ENCODE results near the gene DOCK2. TPM values are rescaled to one million over a fixed set of nuclear protein-coding genes. Genes with fewer than 3 reads are reported as not detected.

The DOCK2 gene
- total and polyA plus RNA-seq, 2 experiments from 2014 or later = 6.5 to 10.4 TPM

DNA sequence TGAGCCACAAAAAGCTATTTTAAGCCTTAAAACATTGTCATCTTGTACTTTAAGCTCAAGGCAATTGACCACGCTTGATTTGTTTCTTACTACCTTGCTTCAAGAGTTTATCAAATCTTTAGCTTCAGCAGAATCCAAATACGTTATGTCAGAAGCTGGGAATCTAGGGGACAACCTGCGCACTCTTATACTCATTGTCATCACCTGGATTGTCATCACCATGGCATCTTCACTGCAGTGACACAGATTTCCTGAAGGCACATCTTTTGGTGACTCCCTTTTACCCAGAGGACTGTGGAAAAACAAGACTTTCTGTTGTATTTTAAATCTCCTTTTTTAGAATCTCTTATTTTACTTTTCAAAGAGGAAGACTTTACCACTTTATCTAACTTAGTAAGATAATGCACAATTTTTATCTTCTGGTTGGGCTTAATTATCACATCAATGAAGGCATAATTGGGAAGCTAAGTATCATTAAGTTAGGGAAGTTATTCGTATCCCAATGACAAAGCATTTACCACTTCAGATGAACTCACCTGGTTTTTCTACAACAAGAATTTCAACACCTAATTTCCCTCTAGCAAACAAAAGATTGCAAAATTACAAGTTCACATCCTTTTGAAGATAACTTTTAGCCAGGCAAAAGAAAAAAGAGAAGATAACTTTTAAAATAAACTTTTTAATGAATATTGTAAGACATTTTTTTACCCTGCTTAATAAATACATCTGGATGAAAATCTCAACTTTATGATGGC, 162.0 kb downstream of the DOCK2 start:
- no peaks in the 10 kb centered on the region for H3K9me3 ChIP-seq (ENCODE audit: low read depth)
- DNase-seq = no peak
- TF ChIP-seq EZH2 (IDR thresholded peaks at IDR 0.05; ENCODE audit: insufficient read depth, poor library complexity, severe bottlenecking) = no peak
- no peak for TF ChIP-seq EZH2phosphoT487 (IDR thresholded peaks at IDR 0.05; ENCODE audit: insufficient read depth, low read depth)
- in situ Hi-C loops (cut with MboI) = no loop called here
- H2AFZ ChIP-seq = no peak overlapping the region
- no peak overlapping the region for H3K4me2 ChIP-seq (ENCODE audit: unreplicated experiment)
- H3K27ac ChIP-seq = no peak overlapping the region
- no peak overlapping the region for H3K4me3 ChIP-seq
- H3K27me3 ChIP-seq (replicated peaks; ENCODE audit: insufficient read depth) = no peaks in the 10 kb centered on the region
- H3K9ac ChIP-seq = no peak overlapping the region
- H3F3A ChIP-seq (ENCODE audit: insufficient read depth) = peaks cover 35% of the 10 kb centered on the region
- no peaks in the 10 kb centered on the region for H3K9me2 ChIP-seq (ENCODE audit: insufficient read depth)
- no peaks in the 10 kb centered on the region for H3K79me2 ChIP-seq (ENCODE audit: insufficient read depth)
- H3K36me3 ChIP-seq (ENCODE audit: low read depth) = no peaks in the 10 kb centered on the region
- no peaks in the 10 kb centered on the region for H4K20me1 ChIP-seq (ENCODE audit: insufficient read depth)
- peaks cover 41% of the 10 kb centered on the region for H3K4me1 ChIP-seq (ENCODE audit: insufficient read depth)
- WGBS, 2 experiments (ENCODE audit: low coverage in 1 of 2, low lambda C conversion rate in 2 of 2, missing lambda C conversion rate in 2 of 2) = 98 to 99% methylated on average over 4 of the region's 4 CpGs

- no peaks in the 10 kb centered on the region for H3K36me3 ChIP-seq (ENCODE audit: low read depth)
- no peaks in the 10 kb centered on the region for H4K20me1 ChIP-seq (ENCODE audit: insufficient read depth)
- H3K9me3 ChIP-seq (ENCODE audit: low read depth) = no peaks in the 10 kb centered on the region
- peaks cover 54% of the 10 kb centered on the region for H3F3A ChIP-seq (ENCODE audit: insufficient read depth)
- H3K27ac ChIP-seq = peak overlapping the region; percentile 95
- peak; percentile 88 for DNase-seq
- H2AFZ ChIP-seq = no peak overlapping the region
- H3K4me3 ChIP-seq = no peak overlapping the region
- H3K9me2 ChIP-seq (ENCODE audit: insufficient read depth) = no peaks in the 10 kb centered on the region
- no peak overlapping the region for H3K9ac ChIP-seq
- in situ Hi-C loops (cut with MboI) = no loop called here
- no peaks in the 10 kb centered on the region for H3K79me2 ChIP-seq (ENCODE audit: insufficient read depth)
- H3K4me1 ChIP-seq (ENCODE audit: insufficient read depth) = peaks cover 61% of the 10 kb centered on the region
- 2 to 3% methylated on average over 6 of the region's 6 CpGs for WGBS, 2 experiments (ENCODE audit: low coverage in 1 of 2, low lambda C conversion rate in 2 of 2, missing lambda C conversion rate in 2 of 2)
- peak overlapping the region; percentile 11 for H3K4me2 ChIP-seq (ENCODE audit: unreplicated experiment)
- TF ChIP-seq EZH2 (IDR thresholded peaks at IDR 0.05; ENCODE audit: insufficient read depth, poor library complexity, severe bottlenecking) (no peak), EZH2phosphoT487 (IDR thresholded peaks at IDR 0.05; ENCODE audit: insufficient read depth, low read depth) (no peak)
- no peaks in the 10 kb centered on the region for H3K27me3 ChIP-seq (replicated peaks; ENCODE audit: insufficient read depth)
Measured at GRCh38 chr5:169801324-169801777, 164.3 kb downstream of the DOCK2 start.

DNA sequence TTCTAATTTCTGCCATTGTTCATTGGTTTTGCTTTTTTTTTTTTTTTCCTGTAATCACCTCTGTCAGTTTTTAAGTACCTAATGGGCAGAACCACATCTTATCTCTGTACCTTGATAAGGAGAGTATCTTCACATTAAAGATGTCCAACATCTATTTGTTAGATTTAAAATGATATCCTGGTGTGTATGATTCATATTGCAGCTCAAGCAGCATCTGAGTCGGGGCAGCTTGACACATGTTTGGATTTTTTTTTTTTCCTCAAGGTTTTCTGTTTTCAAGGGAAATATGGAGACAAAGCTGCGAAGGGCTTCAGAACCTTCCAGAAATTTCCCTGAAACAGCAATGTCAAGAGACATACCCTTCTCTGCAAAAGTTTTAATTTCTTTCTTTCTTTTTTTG, 164.7 kb downstream of the DOCK2 start:
- no peaks in the 10 kb centered on the region for H4K20me1 ChIP-seq (ENCODE audit: insufficient read depth)
- peaks cover 57% of the 10 kb centered on the region for H3K4me1 ChIP-seq (ENCODE audit: insufficient read depth)
- no peak overlapping the region for H3K9ac ChIP-seq
- no peaks in the 10 kb centered on the region for H3K9me2 ChIP-seq (ENCODE audit: insufficient read depth)
- H3K4me3 ChIP-seq = no peak overlapping the region
- in situ Hi-C loops (cut with MboI) = no loop called here
- no peaks in the 10 kb centered on the region for H3K27me3 ChIP-seq (replicated peaks; ENCODE audit: insufficient read depth)
- H3K27ac ChIP-seq = peak overlapping the region; percentile 95
- H3K79me2 ChIP-seq (ENCODE audit: insufficient read depth) = no peaks in the 10 kb centered on the region
- no peak for TF ChIP-seq EZH2phosphoT487 (IDR thresholded peaks at IDR 0.05; ENCODE audit: insufficient read depth, low read depth)
- TF ChIP-seq EZH2 (IDR thresholded peaks at IDR 0.05; ENCODE audit: insufficient read depth, poor library complexity, severe bottlenecking) = no peak
- DNase-seq = peak; percentile 64
- H3K4me2 ChIP-seq (ENCODE audit: unreplicated experiment) = peak overlapping the region; percentile 11
- H2AFZ ChIP-seq = no peak overlapping the region
- H3F3A ChIP-seq (ENCODE audit: insufficient read depth) = peaks cover 54% of the 10 kb centered on the region
- no peaks in the 10 kb centered on the region for H3K36me3 ChIP-seq (ENCODE audit: low read depth)
- no peaks in the 10 kb centered on the region for H3K9me3 ChIP-seq (ENCODE audit: low read depth)
- WGBS, 2 experiments (ENCODE audit: low coverage in 1 of 2, low lambda C conversion rate in 2 of 2, missing lambda C conversion rate in 2 of 2) = 48 to 52% methylated on average over 2 of the region's 2 CpGs

- H3K9me2 ChIP-seq (ENCODE audit: insufficient read depth) = no peaks in the 10 kb centered on the region
- H3K9me3 ChIP-seq (ENCODE audit: low read depth) = no peaks in the 10 kb centered on the region
- H3K4me2 ChIP-seq (ENCODE audit: unreplicated experiment) = peak overlapping the region; percentile 74
- no peaks in the 10 kb centered on the region for H3K79me2 ChIP-seq (ENCODE audit: insufficient read depth)
- peak overlapping the region; percentile 95 for H3K27ac ChIP-seq
- peaks cover 55% of the 10 kb centered on the region for H3K4me1 ChIP-seq (ENCODE audit: insufficient read depth)
- no peaks in the 10 kb centered on the region for H3K27me3 ChIP-seq (replicated peaks; ENCODE audit: insufficient read depth)
- peak overlapping the region; percentile 47 for H3K4me3 ChIP-seq
- in situ Hi-C loops (cut with MboI) = no loop called here
- no peaks in the 10 kb centered on the region for H3K36me3 ChIP-seq (ENCODE audit: low read depth)
- 1 to 3% methylated on average over 10 of the region's 10 CpGs for WGBS, 2 experiments (ENCODE audit: low coverage in 1 of 2, low lambda C conversion rate in 2 of 2, missing lambda C conversion rate in 2 of 2)
- H3K9ac ChIP-seq = peak overlapping the region; percentile 69
- TF ChIP-seq EZH2phosphoT487 (IDR thresholded peaks at IDR 0.05; ENCODE audit: insufficient read depth, low read depth) (0 out of 2 replicates have a peak, but pooled peaks have one; percentile 58), EZH2 (IDR thresholded peaks at IDR 0.05; ENCODE audit: insufficient read depth, poor library complexity, severe bottlenecking) (no peak)
- H3F3A ChIP-seq (ENCODE audit: insufficient read depth) = peaks cover 60% of the 10 kb centered on the region
- no peaks in the 10 kb centered on the region for H4K20me1 ChIP-seq (ENCODE audit: insufficient read depth)
- DNase-seq = peak; percentile 98
- no peak overlapping the region for H2AFZ ChIP-seq
Measured at GRCh38 chr5:169803077-169803981, 166.3 kb downstream of the DOCK2 start.
